ENCODE results near the gene NCKAP1.
"Not testable (repeated sequence)": the region's sequence is repeated elsewhere in the genome, so short reads cannot be mapped to it uniquely, and the experiment has no call there.

NCKAP1 gene

GRCh38 chr2:182999348-183000028 lies 38.8 kb downstream of the NCKAP1 start:
- no peak for DNase-seq

- no peak for DNase-seq
Measured at GRCh38 chr2:182994228-182994912, 43.9 kb downstream of the NCKAP1 start.

DNA sequence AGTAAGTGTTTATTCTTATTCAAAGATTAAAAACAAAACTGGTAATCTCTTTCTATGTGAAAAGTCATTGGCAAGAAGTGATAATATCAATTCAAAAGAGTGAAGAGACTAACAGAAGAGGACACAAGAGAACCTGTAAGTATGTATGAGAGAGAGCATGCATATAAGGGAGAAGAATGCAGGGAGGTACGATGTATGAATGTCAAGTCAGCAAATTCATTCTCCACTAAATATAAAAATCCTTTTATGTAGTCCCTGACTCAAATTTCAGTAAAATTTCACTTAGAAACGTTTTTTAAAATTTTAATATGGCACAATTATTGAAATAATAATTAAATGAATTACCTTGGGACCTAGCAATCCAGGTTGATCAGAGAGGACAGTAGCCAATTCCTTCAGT lies 55.3 kb downstream of the NCKAP1 start:
- no peak for DNase-seq

DNA sequence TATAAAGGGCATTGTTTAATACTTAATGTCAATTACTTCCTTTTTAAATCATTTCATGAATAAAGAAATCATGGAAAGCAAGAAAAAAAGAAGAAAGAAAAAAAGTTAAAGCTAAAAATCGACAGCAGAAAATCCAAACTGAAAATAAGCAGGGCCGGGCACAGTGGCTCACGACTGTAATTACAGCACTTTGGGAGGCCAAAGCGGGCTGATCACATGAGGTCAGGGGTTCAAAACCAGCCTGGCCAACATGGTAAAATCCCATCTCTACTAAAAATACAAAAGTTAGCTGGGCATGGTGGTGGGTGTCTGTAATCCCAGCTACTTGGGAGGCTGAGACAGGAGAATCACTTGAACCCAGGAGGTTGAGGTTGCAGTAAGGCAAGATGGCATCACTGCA lies 56.8 kb downstream of the NCKAP1 start:
- DNase-seq = not testable (repeated sequence)

DNA sequence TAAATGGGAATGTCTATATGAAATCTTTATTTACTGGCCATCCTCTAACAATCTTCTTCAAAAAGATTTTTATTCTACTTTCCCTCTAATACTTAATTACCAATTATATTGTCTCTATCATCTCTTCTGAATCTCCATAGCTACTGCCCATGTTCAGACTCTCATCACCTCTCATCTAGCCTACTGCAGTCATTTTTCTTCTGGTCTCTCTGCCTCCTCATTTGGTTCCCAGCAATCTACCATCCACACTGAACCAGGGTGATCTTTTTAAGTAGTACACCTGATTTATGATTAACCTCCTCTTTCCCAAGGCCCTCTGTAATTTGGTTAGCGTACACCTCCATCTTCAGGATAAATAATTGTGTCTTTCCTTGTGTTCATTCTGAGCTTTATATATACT lies 57.6 kb downstream of the NCKAP1 start:
- DNase-seq = no peak

DNA sequence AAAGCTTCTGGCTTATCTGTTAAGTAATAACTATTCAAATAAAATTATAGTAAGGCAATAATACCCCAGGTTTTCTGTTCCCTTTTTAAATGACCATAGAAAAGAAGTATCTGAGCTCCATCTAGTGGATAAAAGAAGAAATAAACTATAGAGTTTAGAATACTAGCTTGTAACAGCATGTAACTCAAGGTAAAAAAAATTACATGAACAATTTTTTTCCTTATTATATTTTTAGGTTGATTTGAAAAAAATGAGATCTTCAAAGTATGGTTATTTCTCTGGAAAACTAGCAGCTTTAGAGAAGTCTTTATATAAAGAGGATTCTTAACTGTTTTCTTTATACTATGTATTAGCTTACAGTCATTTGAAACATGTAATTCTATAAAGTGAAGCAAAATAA lies 58.1 kb downstream of the NCKAP1 start:
- peak; percentile 24 for DNase-seq

DNA sequence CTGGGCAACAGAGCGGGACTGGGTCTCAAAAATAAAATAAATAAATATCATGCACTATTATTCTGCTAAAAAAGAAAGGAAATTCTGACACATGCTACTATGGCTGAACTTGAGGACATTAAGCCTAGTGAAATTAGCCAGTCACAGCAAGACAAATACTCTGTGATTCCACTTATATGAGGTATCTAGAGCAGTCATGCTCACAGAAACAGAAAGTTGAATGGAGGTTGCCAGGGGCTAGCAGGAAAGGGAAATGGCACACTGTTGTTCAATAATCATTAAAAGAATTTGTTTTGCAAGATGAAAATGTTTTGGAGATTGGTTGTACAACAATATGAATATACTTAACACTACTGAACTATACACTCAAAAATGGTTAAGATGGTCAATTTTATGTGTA lies 60.8 kb downstream of the NCKAP1 start:
- DNase-seq = no peak

GRCh38 chr2:182973441-182974352 lies 64.6 kb downstream of the NCKAP1 start:
- DNase-seq = no peak

DNA sequence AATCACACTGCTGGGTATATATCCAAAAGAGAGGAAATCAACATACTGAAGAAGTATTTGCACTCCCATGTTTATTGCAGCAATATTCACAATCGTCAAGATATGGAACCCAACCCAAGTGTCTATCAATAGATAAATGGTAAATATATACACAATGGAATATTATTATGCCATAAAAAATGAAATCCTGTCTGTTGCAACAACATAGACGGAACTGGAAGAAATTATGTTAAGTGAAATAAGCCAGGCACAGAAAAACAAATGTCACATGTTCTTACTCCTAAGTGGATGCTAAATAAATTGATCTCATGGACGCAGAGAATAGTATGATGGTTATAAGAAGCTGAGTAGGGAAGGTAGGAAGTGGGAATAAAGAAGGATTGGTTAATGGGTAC lies 65.7 kb downstream of the NCKAP1 start:
- DNase-seq = no peak

- no peak for DNase-seq
Measured at GRCh38 chr2:182971820-182972547, 66.3 kb downstream of the NCKAP1 start.

- no peak for DNase-seq
Measured at GRCh38 chr2:182970486-182970885, 67.8 kb downstream of the NCKAP1 start.

- DNase-seq = no peak
Measured at GRCh38 chr2:182968493-182968892, 69.8 kb downstream of the NCKAP1 start.

DNA sequence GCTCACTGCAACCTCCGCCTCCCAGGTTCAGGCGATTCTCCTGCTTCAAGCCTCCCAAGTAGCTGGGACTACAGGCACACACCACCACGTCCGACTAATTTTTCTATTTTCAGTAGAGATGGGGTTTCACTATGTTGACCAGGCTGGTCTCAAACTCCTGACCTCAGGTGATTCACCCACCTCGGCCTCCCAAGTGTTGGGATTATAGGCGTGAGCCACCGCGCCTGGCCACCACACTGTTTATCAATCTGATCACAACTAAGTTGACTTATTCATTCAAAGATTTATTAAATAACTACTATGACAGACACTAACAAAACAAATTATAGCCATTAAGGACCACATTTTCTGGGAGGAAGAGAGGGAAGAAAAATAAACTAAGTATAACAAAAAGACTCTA lies 71.9 kb downstream of the NCKAP1 start:
- DNase-seq = not testable (repeated sequence)

- DNase-seq = no peak
Measured at GRCh38 chr2:182962641-182963040, 75.6 kb downstream of the NCKAP1 start.

- not testable (repeated sequence) for DNase-seq
Measured at GRCh38 chr2:182960869-182961268, 77.4 kb downstream of the NCKAP1 start.

DNA sequence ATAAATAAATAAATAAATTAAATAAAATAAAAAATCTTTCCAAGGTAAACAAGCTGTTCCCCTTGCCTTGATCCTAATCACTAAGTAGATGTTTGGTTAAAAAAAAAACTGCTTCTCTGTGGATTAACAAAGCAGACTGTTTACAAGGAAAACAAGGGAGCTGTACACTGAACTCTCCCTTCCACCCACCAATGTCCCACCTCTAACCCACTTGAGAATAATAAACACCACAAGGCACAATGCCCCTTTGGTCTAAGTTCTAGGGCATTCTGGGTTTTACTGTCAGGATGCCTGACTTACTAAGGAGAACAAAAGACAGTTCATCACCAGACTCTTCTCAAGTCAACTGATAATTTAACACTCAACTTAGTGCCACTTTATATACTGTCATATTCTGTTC lies 83.5 kb downstream of the NCKAP1 start:
- DNase-seq = no peak

- no peak for DNase-seq
Measured at GRCh38 chr2:182952741-182953450, 85.4 kb downstream of the NCKAP1 start.

- DNase-seq = no peak
Measured at GRCh38 chr2:182951948-182952663, 86.2 kb downstream of the NCKAP1 start.

DNA sequence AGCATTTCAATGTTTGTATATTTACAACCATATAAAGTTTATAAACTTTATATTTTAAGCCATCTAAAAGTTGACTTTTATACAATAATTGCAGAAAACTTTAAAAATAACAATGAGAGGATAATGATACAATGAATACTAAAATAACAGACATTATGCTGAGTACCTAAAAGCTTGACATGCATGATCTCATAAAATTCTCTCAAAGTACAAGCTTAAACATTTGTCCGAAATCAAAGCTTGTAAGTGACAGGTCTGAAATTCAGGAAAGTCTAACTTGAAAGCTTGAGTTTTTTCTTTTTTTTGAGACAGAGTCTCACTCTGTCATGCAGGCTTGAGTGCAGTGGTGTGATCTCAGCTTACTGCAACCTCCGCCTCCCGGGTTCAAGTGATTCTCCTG lies 87.7 kb downstream of the NCKAP1 start:
- no peak for DNase-seq

DNA sequence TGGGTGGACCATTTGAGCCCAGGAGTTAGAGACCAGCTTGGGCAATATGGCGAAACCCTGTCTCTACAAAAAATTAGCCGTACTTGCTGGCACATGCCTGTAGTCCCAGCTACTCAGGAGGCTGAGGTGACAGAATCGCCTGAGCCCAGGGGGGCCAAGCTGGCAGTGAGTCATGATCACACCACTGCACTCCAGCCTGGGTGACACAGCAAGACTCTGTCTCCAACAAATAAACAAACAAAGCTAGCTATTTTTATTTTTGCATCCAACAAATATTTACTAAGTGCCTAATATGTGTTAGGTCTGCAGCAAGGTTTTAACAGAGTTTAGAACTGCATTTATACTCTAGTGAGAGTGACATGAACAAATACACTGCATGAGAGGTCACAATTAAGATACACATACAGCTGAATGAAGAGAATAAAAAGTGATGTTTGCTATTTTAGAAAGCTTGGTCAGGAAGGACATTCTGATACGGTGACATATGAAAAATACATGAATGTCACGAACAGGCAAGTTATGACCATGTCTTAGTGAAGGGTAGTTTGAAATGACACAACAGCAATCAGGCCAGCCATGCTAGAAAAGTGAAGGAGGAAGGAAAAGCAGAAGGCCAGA lies 88.6 kb downstream of the NCKAP1 start:
- DNase-seq = no peak

- no peak for DNase-seq
Measured at GRCh38 chr2:182949052-182949451, 89.2 kb downstream of the NCKAP1 start.
